Activated B cell treated with CpG ODN at 0.5 μM for 24 hours (primary cell): ENCODE results near the gene GRK6. TPM values are rescaled to one million over a fixed set of nuclear protein-coding genes. Genes with fewer than 3 reads are reported as not detected.
A peak's percentile ranks its signal among the peaks of the same experiment; 100 is the strongest.

Source experiments
- ATAC-seq: fragments of 200-7000 bp; cut with Tn5 transposase; one replicate; pipeline ENCODE4 v1.10.0; 2021; ENCODE audit warnings: low read depth, mild to moderate bottlenecking, moderate library complexity
- CTCF ChIA-PET: fragments of 350-600 bp; sonication (Branson Sonifier 250); formaldehyde crosslinking; loops from one replicate; lab custom pipeline; 2021; ENCODE audit warnings: antibody characterized with exemption; lab: Charles Lee
- POLR2A ChIA-PET: fragments of 350-600 bp; sonication (Branson Sonifier 250); formaldehyde crosslinking; loops from one replicate; lab custom pipeline; 2021; ENCODE audit warnings: antibody characterized with exemption; lab: Charles Lee
- DNase-seq: peaks from one replicate; pipeline ENCODE4 v3.0.0; 2022
- H3K27ac Mint-ChIP-seq: one replicate; pipeline ENCODE4 v1.8.0; 2020; ENCODE audit warnings: mixed read lengths
- H3K27me3 Mint-ChIP-seq: one replicate; pipeline ENCODE4 v1.8.0; 2021; ENCODE audit warnings: mixed read lengths
- H3K36me3 Mint-ChIP-seq: one replicate; pipeline ENCODE4 v1.8.0; 2021; ENCODE audit warnings: low read depth, mixed read lengths
- H3K4me1 Mint-ChIP-seq: one replicate; pipeline ENCODE4 v1.8.0; 2021; ENCODE audit warnings: mixed read lengths
- H3K4me3 Mint-ChIP-seq: one replicate; pipeline ENCODE4 v1.8.0; 2020; ENCODE audit warnings: mild to moderate bottlenecking, mixed read lengths
- H3K9me3 Mint-ChIP-seq: one replicate; pipeline ENCODE4 v1.8.0; 2020; ENCODE audit warnings: mixed read lengths
- CTCF ChIP-seq: fragments of 200-600 bp; IDR thresholded peaks from one replicate; pipeline ENCODE4 v1.8.0; 2022; ENCODE audit warnings: antibody characterized with exemption, mild to moderate bottlenecking
- intact Hi-C: fragments of 100-400 bp; cut with micrococcal nuclease; formaldehyde crosslinking; loops from one replicate; pipeline ENCODE4 v1.15.1; 2024
- total RNA-seq: library from RNA; stranded (reverse); gene quantifications from 2 replicates; pipeline ENCODE4 v1.2.3, GENCODE V29; 2022

The GRK6 gene
- total RNA-seq, 1 donor from 2014 or later = 92.6 TPM

- ChIA-PET POLR2A (no interaction called here), CTCF (interaction anchor here (0.8 kb wide), 1 partner anchor 21 kb away, joined by 3 read pairs; no protein-coding TSS in a partner anchor)
- H3K27me3 Mint-ChIP-seq = peaks cover 4% of the 10 kb centered on the region
- DNase-seq (no peak), ATAC-seq (no peak)
- H3K36me3 Mint-ChIP-seq = no peaks in the 10 kb centered on the region
- H3K27ac Mint-ChIP-seq = no peak overlapping the region
- intact Hi-C loops = no loop called here
- H3K4me1 Mint-ChIP-seq = peaks cover 36% of the 10 kb centered on the region
- no peak overlapping the region for H3K4me3 Mint-ChIP-seq
- no peaks in the 10 kb centered on the region for H3K9me3 Mint-ChIP-seq
- no peak for TF ChIP-seq CTCF
Measured at GRCh38 chr5:177476531-177477233, 50.2 kb downstream of the GRK6 start.

GRCh38 chr5:177477701-177478477 is 51.4 kb downstream of the GRK6 start:
- ChIA-PET CTCF (interaction anchor here (0.8 to 2.6 kb wide), 2 partner anchors 22 to 24 kb away, joined by 3 to 10 read pairs; no protein-coding TSS in a partner anchor), POLR2A (interaction anchor here (1.1 to 2.1 kb wide), 4 partner anchors 15 to 31 kb away, joined by 3 to 7 read pairs (median 6); partner anchors contain the start of gene DOK3)
- no peak for TF ChIP-seq CTCF
- intact Hi-C loops = loop anchor here (2.0 kb wide), 1 partner anchor 19 kb away; the partner anchor contains the start of gene PDLIM7
- peaks cover 4% of the 10 kb centered on the region for H3K27me3 Mint-ChIP-seq
- peak overlapping the region; percentile 18 for H3K27ac Mint-ChIP-seq
- H3K9me3 Mint-ChIP-seq = no peaks in the 10 kb centered on the region
- DNase-seq (no peak), ATAC-seq (no peak)
- H3K4me1 Mint-ChIP-seq = peaks cover 36% of the 10 kb centered on the region
- H3K4me3 Mint-ChIP-seq = no peak overlapping the region
- H3K36me3 Mint-ChIP-seq = no peaks in the 10 kb centered on the region

- Mint-ChIP-seq H3K9me3 (no peaks in the 10 kb centered on the region), H3K4me1 (peaks cover 33% of the 10 kb centered on the region), H3K27ac (peak overlapping the region; percentile 88), H3K27me3 (peaks cover 3% of the 10 kb centered on the region), H3K36me3 (no peaks in the 10 kb centered on the region), H3K4me3 (peak overlapping the region; percentile 59)
- intact Hi-C loops = loop anchor here (2.0 kb wide), 1 partner anchor 18 kb away; the partner anchor contains the start of gene PDLIM7
- ChIA-PET CTCF (interaction anchor here (2.6 kb wide), 1 partner anchor 23 kb away, joined by 10 read pairs; no protein-coding TSS in a partner anchor), POLR2A (interaction anchor here (1.1 to 2.1 kb wide), 5 partner anchors 14 to 47 kb away, joined by 3 to 7 read pairs (median 5); partner anchors contain the start of gene DOK3)
- TF ChIP-seq CTCF = no peak
- peak; percentile 73 for ATAC-seq
- no peak for DNase-seq
Measured at GRCh38 chr5:177478711-177479646, 52.5 kb downstream of the GRK6 start.

GRCh38 chr5:177479774-177480173 is 53.3 kb downstream of the GRK6 start:
- no peak for ATAC-seq
- no peaks in the 10 kb centered on the region for H3K9me3 Mint-ChIP-seq
- no peak for DNase-seq
- H3K4me1 Mint-ChIP-seq = peaks cover 30% of the 10 kb centered on the region
- H3K27me3 Mint-ChIP-seq = no peaks in the 10 kb centered on the region
- H3K4me3 Mint-ChIP-seq = no peak overlapping the region
- CTCF ChIA-PET = interaction anchor here (0.6 to 2.6 kb wide), 2 partner anchors 10 to 22 kb away, joined by 3 to 10 read pairs; no protein-coding TSS in a partner anchor
- intact Hi-C loops = loop anchor here (2.0 kb wide), 1 partner anchor 17 kb away; the partner anchor contains the start of gene PDLIM7
- POLR2A ChIA-PET = interaction anchor here (0.9 to 2.1 kb wide), 4 partner anchors 24 to 48 kb away, joined by 3 to 7 read pairs (median 4); partner anchors contain the start of gene DOK3
- no peak for TF ChIP-seq CTCF
- H3K27ac Mint-ChIP-seq = peak overlapping the region; percentile 88
- peaks cover 2% of the 10 kb centered on the region for H3K36me3 Mint-ChIP-seq
